Liver (tissue), 9 donors: ENCODE data around the gene TMEM212. TPM values are rescaled to one million over a fixed set of nuclear protein-coding genes. Genes with fewer than 3 reads are reported as not detected.
"Not testable (repeated sequence)": the region's sequence is repeated elsewhere in the genome, so short reads cannot be mapped to it uniquely, and the experiment has no call there.

Experiments
- DNase-seq: peaks from one replicate; pipeline ENCODE4 v3.0.0-alpha.2; 2017; ENCODE audit warnings: low spot score
- H3K27ac ChIP-seq, 2 donors: one replicate each; pipeline ENCODE4 v1.7.0; 2013; ENCODE audit warnings: inconsistent platforms in 2 of 2, low read length in 2 of 2, control low read depth in 1 of 2, low read depth in 1 of 2, mild to moderate bottlenecking in 1 of 2
- H3K27me3 ChIP-seq, 4 donors: one replicate each; pipeline versions ENCODE4 v1.6.1 to v1.7.0; 2013; ENCODE audit warnings: low read length in 3 of 4, inconsistent platforms in 1 of 4, mild to moderate bottlenecking in 1 of 4, moderate library complexity in 1 of 4; ENCODE audit not compliant: control insufficient read depth in 4 of 4, insufficient read depth in 4 of 4
- H3K36me3 ChIP-seq, 4 donors: one replicate each; pipeline versions ENCODE4 v1.6.1 to v1.7.0; 2013; ENCODE audit warnings: low read length in 3 of 4, mild to moderate bottlenecking in 3 of 4, low read depth in 1 of 4, moderate library complexity in 1 of 4; ENCODE audit not compliant: control insufficient read depth in 4 of 4, insufficient read depth in 3 of 4
- H3K4me1 ChIP-seq, 4 donors: one replicate each; pipeline versions ENCODE4 v1.6.1 to v1.7.0; 2013; ENCODE audit warnings: low read length in 3 of 4, mild to moderate bottlenecking in 3 of 4, moderate library complexity in 1 of 4; ENCODE audit not compliant: control insufficient read depth in 4 of 4, insufficient read depth in 4 of 4
- H3K4me3 ChIP-seq, 3 donors: one replicate each; pipeline versions ENCODE4 v1.6.1 to v1.7.0; 2013; ENCODE audit warnings: low read length in 3 of 3, control low read depth in 1 of 3, low read depth in 1 of 3, mild to moderate bottlenecking in 1 of 3
- H3K9ac ChIP-seq, 2 donors: one replicate each; pipeline ENCODE4 v1.7.0; 2013; ENCODE audit warnings: low read length in 2 of 2, mild to moderate bottlenecking in 2 of 2, moderate library complexity in 2 of 2, control low read depth in 1 of 2, low read depth in 1 of 2
- H3K9me3 ChIP-seq, 4 donors: one replicate each; pipeline versions ENCODE4 v1.6.1 to v1.7.0; 2013; ENCODE audit warnings: low read length in 3 of 4; ENCODE audit not compliant: control insufficient read depth in 4 of 4
- ATF3 ChIP-seq: IDR thresholded peaks from 2 replicates; pipeline ENCODE4 v1.6.1; 2016; ENCODE audit warnings: antibody characterized with exemption
- CTCF ChIP-seq: fragments of 150-350 bp; IDR thresholded peaks from 2 replicates; pipeline ENCODE4 v1.5.1; 2017; ENCODE audit warnings: improper control_type of control experiment, low read depth, low read length; ENCODE audit not compliant: missing input control
- EGR1 ChIP-seq, 2 donors: IDR thresholded peaks; 2 replicates each; pipeline ENCODE4 v1.6.1; 2016 to 2018; ENCODE audit warnings: antibody characterized with exemption in 2 of 2, low read depth in 2 of 2
- FOXA1 ChIP-seq: IDR thresholded peaks from 2 replicates; pipeline ENCODE4 v1.6.1; 2016; ENCODE audit warnings: antibody characterized with exemption
- FOXA2 ChIP-seq: IDR thresholded peaks from 2 replicates; pipeline ENCODE4 v1.6.1; 2016; ENCODE audit warnings: antibody characterized with exemption
- GABPA ChIP-seq, 2 donors: IDR thresholded peaks in 1 of 2; conservative IDR thresholded peaks in 1 of 2; 2 replicates each; pipeline ENCODE4 v1.6.1; 2016; ENCODE audit warnings: antibody characterized with exemption in 2 of 2, mild to moderate bottlenecking in 1 of 2, moderate library complexity in 1 of 2
- HNF4A ChIP-seq, 2 donors: conservative IDR thresholded peaks; 2 replicates each; pipeline ENCODE4 v1.6.1; 2016; ENCODE audit warnings: antibody characterized with exemption in 2 of 2, mild to moderate bottlenecking in 2 of 2
- JUND ChIP-seq, 2 donors: IDR thresholded peaks; 2 replicates each; pipeline ENCODE4 v1.6.1; 2016; ENCODE audit warnings: antibody characterized with exemption in 2 of 2
- MAX ChIP-seq: IDR thresholded peaks from 2 replicates; pipeline ENCODE4 v1.6.1; 2016; ENCODE audit warnings: antibody characterized with exemption
- NR2F2 ChIP-seq: IDR thresholded peaks from 2 replicates; pipeline ENCODE4 v1.6.1; 2016; ENCODE audit warnings: antibody characterized with exemption
- RAD21 ChIP-seq, 2 donors: IDR thresholded peaks; 2 replicates each; pipeline ENCODE4 v1.6.1; 2016; ENCODE audit warnings: antibody characterized with exemption in 2 of 2, mild to moderate bottlenecking in 2 of 2
- RXRA ChIP-seq, 2 donors: IDR thresholded peaks; 2 replicates each; pipeline ENCODE4 v1.6.1; 2017 to 2018; ENCODE audit warnings: antibody characterized with exemption in 2 of 2, mild to moderate bottlenecking in 1 of 2
- SP1 ChIP-seq: IDR thresholded peaks from 2 replicates; pipeline ENCODE4 v1.6.1; 2018; ENCODE audit warnings: antibody characterized with exemption, mild to moderate bottlenecking
- TAF1 ChIP-seq: conservative IDR thresholded peaks from 2 replicates; pipeline ENCODE4 v1.6.1; 2016; ENCODE audit warnings: antibody characterized with exemption, mild to moderate bottlenecking
- YY1 ChIP-seq: IDR thresholded peaks from 2 replicates; pipeline ENCODE4 v1.6.1; 2016; ENCODE audit warnings: antibody characterized with exemption, mild to moderate bottlenecking
- WGBS: extraction: QIAGEN DNeasy Blood & Tissue Kit; methylation state at CpG from one replicate; pipeline ENCODE4 v1.1.7; 2013; 5-methylcytosine and 5-hydroxymethylcytosine counted together
- polyA plus RNA-seq, 2 donors: library from polyadenylated mRNA; stranded (reverse) in 1 of 2; unstranded in 1 of 2; fragments of 200-250 nt in 1 of 2; fragments of >200 nt in 1 of 2; fragmentation: Nextera tagmentation in 1 of 2; extraction: Ambion mirVana in 1 of 2; gene quantifications; one replicate each; pipeline versions ENCODE4 v1.2.1 to v1.2.3, GENCODE V29; 2013 to 2015
- total RNA-seq, 2 donors: library from RNA; depleted of rRNA; stranded (reverse); fragments of >200 nt; gene quantifications; one replicate each; pipeline ENCODE4 v1.2.3, GENCODE V29; 2014
- donor health status: healthy.
- donor health status: healthy.
- donor health status: healthy.
- donor health status: healthy.
- donor health status: healthy.

TMEM212 gene
- total and polyA plus RNA-seq, 4 donors: not detected

GRCh38 chr3:171904829-171905228 is 61.7 kb downstream of the TMEM212 start:
- Histone ChIP-seq H3K36me3 (no peaks in the 10 kb centered on the region), H3K27ac (no peak overlapping the region), H3K9me3 (peaks cover 0 to 3% (median 0%) of the 10 kb centered on the region in 4 donors), H3K4me3 (no peak overlapping the region), H3K27me3 (no peaks in the 10 kb centered on the region), H3K4me1 (peaks cover 2 to 5% (median 3%) of the 10 kb centered on the region in 4 donors), H3K9ac (no peak overlapping the region)
- WGBS: 43% methylated on average over 3 of the region's 3 CpGs
- no peak for TF ChIP-seq ATF3
- TF ChIP-seq YY1: no peak
- TF ChIP-seq SP1: peak; percentile 11
- TF ChIP-seq EGR1 (IDR thresholded peaks at IDR 0.05; ENCODE audit: low read depth in 2 of 2): no peak
- peak in 1 of 2 donors; percentile 20 for TF ChIP-seq RXRA (IDR thresholded peaks at IDR 0.05)
- TF ChIP-seq CTCF: no peak
- no peak for TF ChIP-seq GABPA (IDR thresholded peaks at IDR 0.05 in 1 of 2, conservative IDR thresholded peaks at IDR 0.05 in 1 of 2)
- peak; percentile 40 for TF ChIP-seq FOXA2
- no peak for TF ChIP-seq RAD21 (IDR thresholded peaks at IDR 0.05)
- TF ChIP-seq HNF4A (conservative IDR thresholded peaks at IDR 0.05): peak; percentile 20 to 21
- TF ChIP-seq TAF1: no peak
- TF ChIP-seq JUND (IDR thresholded peaks at IDR 0.05): no peak
- TF ChIP-seq NR2F2: peak; percentile 85
- DNase-seq: no peak

GRCh38 chr3:171906503-171906902 is 63.4 kb downstream of the TMEM212 start:
- H3K4me3 ChIP-seq, H3K9ac ChIP-seq, H3K27me3 ChIP-seq, H3K36me3 ChIP-seq, H3K27ac ChIP-seq, H3K9me3 ChIP-seq, DNase-seq, H3K4me1 ChIP-seq: not testable (repeated sequence)
- 95% methylated on average over 6 of the region's 6 CpGs for WGBS

GRCh38 chr3:171906951-171907676 is 64.0 kb downstream of the TMEM212 start:
- 96% methylated on average over 33 of the region's 33 CpGs for WGBS
- Histone ChIP-seq H3K27me3 (no peaks in the 10 kb centered on the region), H3K36me3 (no peaks in the 10 kb centered on the region), H3K9ac (no peak overlapping the region), H3K9me3 (peaks cover 0 to 3% (median 0%) of the 10 kb centered on the region in 4 donors), H3K4me1 (peaks cover 0 to 2% (median under 1%) of the 10 kb centered on the region in 4 donors), H3K4me3 (no peak overlapping the region), H3K27ac (no peak overlapping the region)
- no peak for TF ChIP-seq FOXA1
- no peak for TF ChIP-seq MAX
- TF ChIP-seq ATF3: no peak
- TF ChIP-seq RAD21 (IDR thresholded peaks at IDR 0.05): no peak
- no peak for DNase-seq
